ENCODE data around the gene CISD3.

The CISD3 gene

DNA sequence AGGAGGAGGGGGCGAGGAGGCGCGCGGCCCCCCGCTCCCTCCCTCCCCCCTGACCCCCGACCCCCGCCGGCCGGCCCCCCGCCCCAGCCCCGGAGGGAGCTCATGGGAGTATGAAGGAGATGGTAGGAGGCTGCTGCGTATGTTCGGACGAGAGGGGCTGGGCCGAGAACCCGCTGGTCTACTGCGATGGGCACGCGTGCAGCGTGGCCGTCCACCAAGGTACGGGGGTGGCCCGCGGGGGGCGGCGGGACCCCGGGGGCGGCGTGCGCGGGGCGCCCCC is 24.7 kb upstream of the CISD3 start:
- Histone ChIP-seq H3K9me3 (ENCODE audit: low read length) (no peaks in the 10 kb centered on the region), H3K27me3 (ENCODE audit: insufficient read depth, low read length) (peaks cover 4% of the 10 kb centered on the region; the same call in 1 of the 2 replicates), H2AFZ (ENCODE audit: low read length) (no peak overlapping the region), H3K4me3 (ENCODE audit: low read depth, low read length, poor library complexity, severe bottlenecking) (peak overlapping the region; percentile 95), H3K9ac (ENCODE audit: low read length) (peak overlapping the region; percentile 88), H3K4me1 (ENCODE audit: insufficient read depth, low read length, severe bottlenecking) (peaks cover 39% of the 10 kb centered on the region), H3K9me2 (ENCODE audit: low read depth, low read length) (no peaks in the 10 kb centered on the region), H3K36me3 (ENCODE audit: insufficient read depth, low read length) (peaks cover 25% of the 10 kb centered on the region), H3K4me2 (ENCODE audit: low read length) (peak overlapping the region; percentile 80), H3K27ac (ENCODE audit: low read depth, low read length, poor library complexity, severe bottlenecking) (no peak overlapping the region), H3F3A (ENCODE audit: insufficient read depth, low read length) (peaks cover 7% of the 10 kb centered on the region; the same call in 1 of the 2 replicates), H4K20me1 (ENCODE audit: insufficient read depth, low read length) (no peaks in the 10 kb centered on the region), H3K79me2 (ENCODE audit: insufficient read depth, low read length) (0 out of 2 replicates have a peak, but pooled peaks cover 4% of the 10 kb centered on the region)
- TF ChIP-seq, protein P1, sequence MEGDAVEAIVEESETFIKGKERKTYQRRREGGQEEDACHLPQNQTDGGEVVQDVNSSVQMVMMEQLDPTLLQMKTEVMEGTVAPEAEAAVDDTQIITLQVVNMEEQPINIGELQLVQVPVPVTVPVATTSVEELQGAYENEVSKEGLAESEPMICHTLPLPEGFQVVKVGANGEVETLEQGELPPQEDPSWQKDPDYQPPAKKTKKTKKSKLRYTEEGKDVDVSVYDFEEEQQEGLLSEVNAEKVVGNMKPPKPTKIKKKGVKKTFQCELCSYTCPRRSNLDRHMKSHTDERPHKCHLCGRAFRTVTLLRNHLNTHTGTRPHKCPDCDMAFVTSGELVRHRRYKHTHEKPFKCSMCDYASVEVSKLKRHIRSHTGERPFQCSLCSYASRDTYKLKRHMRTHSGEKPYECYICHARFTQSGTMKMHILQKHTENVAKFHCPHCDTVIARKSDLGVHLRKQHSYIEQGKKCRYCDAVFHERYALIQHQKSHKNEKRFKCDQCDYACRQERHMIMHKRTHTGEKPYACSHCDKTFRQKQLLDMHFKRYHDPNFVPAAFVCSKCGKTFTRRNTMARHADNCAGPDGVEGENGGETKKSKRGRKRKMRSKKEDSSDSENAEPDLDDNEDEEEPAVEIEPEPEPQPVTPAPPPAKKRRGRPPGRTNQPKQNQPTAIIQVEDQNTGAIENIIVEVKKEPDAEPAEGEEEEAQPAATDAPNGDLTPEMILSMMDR (IDR thresholded peaks at IDR 0.05; ENCODE audit: low read length): no peak
- no peak for TF ChIP-seq EZH2 (IDR thresholded peaks at IDR 0.05; ENCODE audit: borderline replicate concordance, low read length)

DNA sequence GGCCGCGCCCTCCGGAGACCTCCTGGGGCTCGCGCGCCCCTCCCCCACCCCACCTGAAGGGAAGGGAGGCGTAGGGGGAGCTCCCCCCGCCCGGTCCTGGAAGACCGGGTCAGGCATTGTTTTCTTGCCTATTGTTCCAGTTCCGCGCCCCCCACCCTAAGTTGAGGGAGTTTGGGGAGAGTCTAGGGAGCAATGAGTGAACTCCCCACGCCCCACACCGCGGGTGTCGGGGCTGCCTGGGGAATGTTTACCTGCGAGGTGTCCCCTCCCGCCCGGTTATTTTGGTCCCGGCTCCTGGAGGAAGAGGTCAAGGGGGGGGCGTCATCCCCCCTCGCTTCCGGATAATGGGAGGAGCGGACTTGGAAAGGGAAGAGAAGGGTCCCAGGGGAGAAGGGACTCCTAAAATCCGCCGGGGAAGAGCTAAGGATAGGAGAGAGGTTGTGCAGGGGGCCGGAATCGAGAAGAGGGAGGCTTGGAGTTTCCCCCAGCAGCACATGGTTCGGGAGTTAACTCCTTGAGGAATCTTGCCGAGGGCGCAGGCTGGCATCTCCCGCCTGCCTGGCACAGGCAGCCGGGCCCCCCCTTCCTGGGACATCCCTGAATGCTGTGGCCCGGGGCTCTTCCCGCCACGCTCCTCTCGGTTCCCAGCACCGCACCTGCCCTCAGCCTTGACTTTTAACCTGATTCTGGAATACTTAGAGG is 24.2 kb upstream of the CISD3 start:
- H3K9me2 ChIP-seq (ENCODE audit: low read depth, low read length): no peaks in the 10 kb centered on the region
- H3K79me2 ChIP-seq (ENCODE audit: insufficient read depth, low read length): 0 out of 2 replicates have a peak, but pooled peaks cover 4% of the 10 kb centered on the region
- no peaks in the 10 kb centered on the region for H4K20me1 ChIP-seq (ENCODE audit: insufficient read depth, low read length)
- peaks cover 4% of the 10 kb centered on the region; the same call in 1 of the 2 replicates for H3K27me3 ChIP-seq (ENCODE audit: insufficient read depth, low read length)
- peak overlapping the region; percentile 80 for H3K4me2 ChIP-seq (ENCODE audit: low read length)
- H3F3A ChIP-seq (ENCODE audit: insufficient read depth, low read length): peaks cover 7% of the 10 kb centered on the region; the same call in 1 of the 2 replicates
- peak overlapping the region; percentile 71 for H3K27ac ChIP-seq (ENCODE audit: low read depth, low read length, poor library complexity, severe bottlenecking)
- H2AFZ ChIP-seq (ENCODE audit: low read length): no peak overlapping the region
- no peak for TF ChIP-seq EZH2 (IDR thresholded peaks at IDR 0.05; ENCODE audit: borderline replicate concordance, low read length)
- TF ChIP-seq, protein P1 (IDR thresholded peaks at IDR 0.05; ENCODE audit: low read length): no peak
- H3K9me3 ChIP-seq (ENCODE audit: low read length): no peaks in the 10 kb centered on the region
- H3K4me3 ChIP-seq (ENCODE audit: low read depth, low read length, poor library complexity, severe bottlenecking): peak overlapping the region; percentile 95
- H3K36me3 ChIP-seq (ENCODE audit: insufficient read depth, low read length): peaks cover 30% of the 10 kb centered on the region
- H3K9ac ChIP-seq (ENCODE audit: low read length): peak overlapping the region; percentile 88
- peaks cover 39% of the 10 kb centered on the region for H3K4me1 ChIP-seq (ENCODE audit: insufficient read depth, low read length, severe bottlenecking)

DNA sequence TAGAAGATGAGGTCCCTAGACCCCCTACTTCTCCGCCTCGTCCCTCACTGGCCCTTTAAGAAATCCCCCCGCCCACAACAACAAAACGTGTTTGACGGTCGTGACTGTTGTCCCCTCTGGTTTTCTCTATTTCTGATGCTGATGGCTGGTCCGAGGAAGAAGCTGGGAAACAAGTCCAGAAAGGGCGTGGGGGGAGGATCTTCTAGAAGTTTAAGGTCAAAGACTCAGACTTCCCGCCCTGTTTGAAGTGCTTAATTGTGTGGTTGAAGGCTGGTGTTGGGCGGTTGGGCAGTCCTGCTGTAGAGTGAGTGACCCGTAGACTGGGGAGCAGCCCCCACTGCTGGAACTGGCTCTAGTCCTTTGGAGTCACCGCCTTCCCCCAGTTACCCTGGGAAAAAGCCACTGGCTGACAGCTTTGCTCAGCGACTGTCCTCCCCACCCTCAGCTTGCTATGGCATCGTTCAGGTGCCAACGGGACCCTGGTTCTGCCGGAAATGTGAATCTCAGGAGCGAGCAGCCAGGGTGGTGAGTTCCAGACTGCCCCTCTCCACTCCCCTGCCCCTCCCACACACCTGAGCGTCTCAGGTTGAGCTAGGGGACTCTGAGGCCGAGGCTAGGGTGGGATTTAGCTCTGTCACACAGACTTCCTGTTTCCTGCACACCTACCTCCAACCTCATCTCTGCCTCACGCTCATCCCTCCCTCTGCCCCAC is 23.5 kb upstream of the CISD3 start:
- H3K9ac ChIP-seq (ENCODE audit: low read length): peak overlapping the region; percentile 88

More for the DNA sequence above, 23.5 kb upstream of the CISD3 start:
- peaks cover 3% of the 10 kb centered on the region; the same call in 1 of the 2 replicates for H3F3A ChIP-seq (ENCODE audit: insufficient read depth, low read length)
- 0 out of 2 replicates have a peak, but pooled peaks cover 4% of the 10 kb centered on the region for H3K79me2 ChIP-seq (ENCODE audit: insufficient read depth, low read length)
- H3K4me2 ChIP-seq (ENCODE audit: low read length): peak overlapping the region; percentile 80
- no peaks in the 10 kb centered on the region for H3K9me3 ChIP-seq (ENCODE audit: low read length)
- H2AFZ ChIP-seq (ENCODE audit: low read length): no peak overlapping the region
- H3K27ac ChIP-seq (ENCODE audit: low read depth, low read length, poor library complexity, severe bottlenecking): peak overlapping the region; percentile 71
- peaks cover 33% of the 10 kb centered on the region for H3K4me1 ChIP-seq (ENCODE audit: insufficient read depth, low read length, severe bottlenecking)
- no peaks in the 10 kb centered on the region for H4K20me1 ChIP-seq (ENCODE audit: insufficient read depth, low read length)
- peak overlapping the region; percentile 95 for H3K4me3 ChIP-seq (ENCODE audit: low read depth, low read length, poor library complexity, severe bottlenecking)
- H3K27me3 ChIP-seq (ENCODE audit: insufficient read depth, low read length): no peaks in the 10 kb centered on the region
- no peaks in the 10 kb centered on the region for H3K9me2 ChIP-seq (ENCODE audit: low read depth, low read length)
- TF ChIP-seq, protein P1 (IDR thresholded peaks at IDR 0.05; ENCODE audit: low read length): no peak
- peaks cover 33% of the 10 kb centered on the region for H3K36me3 ChIP-seq (ENCODE audit: insufficient read depth, low read length)

All from OCI-LY1 (cell line).